CD4-positive, CD25-positive, alpha-beta regulatory T cell (primary cell): ENCODE results near the gene LIPC. TPM values are rescaled to one million over a fixed set of nuclear protein-coding genes. Genes with fewer than 3 reads are reported as not detected.

ENCODE experiments used
- ATAC-seq, 2 donors: fragments of 150-1000 bp; cut with Tn5 transposase; one replicate each; pipeline ENCODE4 v1.10.0; 2021; ENCODE audit warnings: low read depth in 2 of 2, moderate number of reproducible peaks in 2 of 2, moderate library complexity in 1 of 2
- DNase-seq, 3 donors: peaks; one replicate each; pipeline versions ENCODE4 v3.0.0 to v3.0.0-alpha.2; 2012 to 2022; ENCODE audit warnings: mixed read lengths in 1 of 3
- H3K27ac ChIP-seq: one replicate; pipeline ENCODE4 v1.7.0; 2013; ENCODE audit warnings: mild to moderate bottlenecking, low read length; ENCODE audit not compliant: insufficient read depth, poor library complexity, severe bottlenecking
- H3K27me3 ChIP-seq: one replicate; pipeline ENCODE4 v1.7.0; 2013; ENCODE audit warnings: low read length; ENCODE audit not compliant: control insufficient read depth, insufficient read depth
- H3K36me3 ChIP-seq: one replicate; pipeline ENCODE4 v1.7.0; 2013; ENCODE audit warnings: mild to moderate bottlenecking, low read length, moderate library complexity; ENCODE audit not compliant: control insufficient read depth, insufficient read depth
- H3K4me1 ChIP-seq: 2 replicates; pipeline ENCODE4 v1.7.0; 2013; ENCODE audit warnings: mild to moderate bottlenecking, low read length; ENCODE audit not compliant: insufficient read depth, control insufficient read depth, poor library complexity, severe bottlenecking
- H3K4me3 ChIP-seq: one replicate; pipeline ENCODE4 v1.7.0; 2013; ENCODE audit warnings: low read depth, mild to moderate bottlenecking, low read length, moderate library complexity
- H3K9me3 ChIP-seq, 2 experiments: 1 replicate in 1 of 2; 2 replicates in 1 of 2; pipeline ENCODE4 v1.7.0; 2013; ENCODE audit warnings: low read length in 2 of 2, mild to moderate bottlenecking in 1 of 2, moderate library complexity in 1 of 2; ENCODE audit not compliant: control insufficient read depth in 2 of 2
- H3K27ac Mint-ChIP-seq, 3 donors: one replicate each; pipeline ENCODE4 v1.8.0; 2020 to 2022; ENCODE audit warnings: mild to moderate bottlenecking in 3 of 3, mixed read lengths in 3 of 3, moderate library complexity in 2 of 3
- H3K27me3 Mint-ChIP-seq: one replicate; pipeline ENCODE4 v1.8.0; 2022; ENCODE audit warnings: mild to moderate bottlenecking, mixed read lengths
- H3K36me3 Mint-ChIP-seq: one replicate; pipeline ENCODE4 v1.8.0; 2020; ENCODE audit warnings: mixed read lengths
- H3K4me1 Mint-ChIP-seq, 4 donors: one replicate each; pipeline ENCODE4 v1.8.0; 2020 to 2022; ENCODE audit warnings: mixed read lengths in 4 of 4, mild to moderate bottlenecking in 1 of 4
- H3K4me3 Mint-ChIP-seq, 4 donors: one replicate each; pipeline ENCODE4 v1.8.0; 2020 to 2022; ENCODE audit warnings: mild to moderate bottlenecking in 4 of 4, mixed read lengths in 4 of 4, moderate library complexity in 3 of 4
- H3K9me3 Mint-ChIP-seq, 7 donors: one replicate each; pipeline ENCODE4 v1.8.0; 2020 to 2022; ENCODE audit warnings: mixed read lengths in 7 of 7, mild to moderate bottlenecking in 3 of 7, moderate library complexity in 2 of 7
- polyA plus RNA-seq, 4 donors: library from polyadenylated mRNA; unstranded; fragments of 300-500 nt; fragmentation: Illumina TruSeq; gene quantifications; one replicate each; pipeline ENCODE4 v1.2.3, GENCODE V29; 2021
- total RNA-seq: library from RNA; stranded (reverse); gene quantifications from one replicate; pipeline ENCODE4 v1.2.3, GENCODE V29; 2022

LIPC gene
- total and polyA plus RNA-seq, 5 donors from 2014 or later, result 0.54 to 1.7 (median 1.6) TPM

- ATAC-seq, result no peak
- peaks cover 8% of the 10 kb centered on the region for H3K27me3 Mint-ChIP-seq
- peak overlapping the region in 2 of 3 donors; percentile 48 to 60 for H3K27ac Mint-ChIP-seq
Observed at GRCh38 chr15:58436552-58436951, 4.8 kb downstream of the LIPC start.

GRCh38 chr15:58437531-58438105 lies 5.8 kb downstream of the LIPC start:
- peak overlapping the region in 1 of 3 donors; percentile 13 for H3K27ac Mint-ChIP-seq
- H3K9me3 Mint-ChIP-seq, result no peaks in the 10 kb centered on the region
- H3K36me3 Mint-ChIP-seq, result no peaks in the 10 kb centered on the region
- H3K4me1 Mint-ChIP-seq, result peaks cover 0 to 9% (median 7%) of the 10 kb centered on the region in 4 donors
- Histone ChIP-seq H3K4me3 (no peak overlapping the region), H3K4me1 (no peaks in the 10 kb centered on the region), H3K36me3 (no peaks in the 10 kb centered on the region), H3K27me3 (no peaks in the 10 kb centered on the region), H3K9me3 (no peaks in the 10 kb centered on the region), H3K27ac (no peak overlapping the region)
- ATAC-seq (no peak), DNase-seq (no peak)
- H3K27me3 Mint-ChIP-seq, result peaks cover 8% of the 10 kb centered on the region
- no peak overlapping the region for H3K4me3 Mint-ChIP-seq

More at GRCh38 chr15:58436552-58436951, 4.8 kb downstream of the LIPC start:
- DNase-seq, result no peak
- Histone ChIP-seq H3K27ac (no peak overlapping the region), H3K36me3 (no peaks in the 10 kb centered on the region), H3K27me3 (no peaks in the 10 kb centered on the region), H3K4me1 (no peaks in the 10 kb centered on the region), H3K4me3 (no peak overlapping the region), H3K9me3 (no peaks in the 10 kb centered on the region)
- Mint-ChIP-seq H3K4me1 (peaks cover 0 to 9% (median 7%) of the 10 kb centered on the region in 4 donors), H3K4me3 (no peak overlapping the region), H3K9me3 (no peaks in the 10 kb centered on the region), H3K36me3 (no peaks in the 10 kb centered on the region)

- H3K36me3 ChIP-seq, result no peaks in the 10 kb centered on the region
- no peak overlapping the region for H3K27ac ChIP-seq
- no peak overlapping the region for H3K4me3 Mint-ChIP-seq
- H3K4me1 ChIP-seq, result no peaks in the 10 kb centered on the region
- no peaks in the 10 kb centered on the region for H3K9me3 Mint-ChIP-seq
- H3K9me3 ChIP-seq, result no peaks in the 10 kb centered on the region
- H3K27me3 ChIP-seq, result no peaks in the 10 kb centered on the region
- no peak for ATAC-seq
- no peak for DNase-seq
- no peak overlapping the region for H3K4me3 ChIP-seq
- no peak overlapping the region for H3K27ac Mint-ChIP-seq
- H3K36me3 Mint-ChIP-seq, result no peaks in the 10 kb centered on the region
- peaks cover 0 to 9% (median 7%) of the 10 kb centered on the region in 4 donors for H3K4me1 Mint-ChIP-seq
- H3K27me3 Mint-ChIP-seq, result peaks cover 8% of the 10 kb centered on the region
Observed at GRCh38 chr15:58438111-58438510, 6.3 kb downstream of the LIPC start.

GRCh38 chr15:58438956-58439355 lies 7.2 kb downstream of the LIPC start:
- ATAC-seq (peak in 1 of 2 donors; percentile 64), DNase-seq (peak in 2 of 3 donors; percentile 25 to 86)
- H3K4me3 ChIP-seq, result no peak overlapping the region
- H3K36me3 ChIP-seq, result no peaks in the 10 kb centered on the region
- H3K4me1 Mint-ChIP-seq, result peaks cover 0 to 9% (median 7%) of the 10 kb centered on the region in 4 donors
- H3K4me1 ChIP-seq, result no peaks in the 10 kb centered on the region
- peak overlapping the region in 2 of 3 donors; percentile 40 to 48 for H3K27ac Mint-ChIP-seq
- H3K9me3 Mint-ChIP-seq, result no peaks in the 10 kb centered on the region
- H3K27me3 ChIP-seq, result no peaks in the 10 kb centered on the region
- no peaks in the 10 kb centered on the region for H3K9me3 ChIP-seq
- no peak overlapping the region for H3K4me3 Mint-ChIP-seq
- H3K36me3 Mint-ChIP-seq, result no peaks in the 10 kb centered on the region
- no peak overlapping the region for H3K27ac ChIP-seq
- H3K27me3 Mint-ChIP-seq, result peaks cover 8% of the 10 kb centered on the region

GRCh38 chr15:58440158-58440910 lies 8.5 kb downstream of the LIPC start:
- no peaks in the 10 kb centered on the region for H3K9me3 Mint-ChIP-seq
- Histone ChIP-seq H3K4me1 (no peaks in the 10 kb centered on the region), H3K36me3 (no peaks in the 10 kb centered on the region), H3K9me3 (no peaks in the 10 kb centered on the region), H3K4me3 (no peak overlapping the region), H3K27me3 (no peaks in the 10 kb centered on the region), H3K27ac (no peak overlapping the region)
- ATAC-seq, result no peak
- H3K36me3 Mint-ChIP-seq, result no peaks in the 10 kb centered on the region
- peaks cover 8% of the 10 kb centered on the region for H3K27me3 Mint-ChIP-seq
- H3K27ac Mint-ChIP-seq, result peak overlapping the region in 1 of 3 donors; percentile 46
- DNase-seq, result no peak
- no peak overlapping the region for H3K4me3 Mint-ChIP-seq
- H3K4me1 Mint-ChIP-seq, result peaks cover 0 to 13% (median 7%) of the 10 kb centered on the region in 4 donors

GRCh38 chr15:58440922-58441321 lies 9.1 kb downstream of the LIPC start:
- Mint-ChIP-seq H3K4me3 (no peak overlapping the region), H3K4me1 (peaks cover 0 to 13% (median 7%) of the 10 kb centered on the region in 4 donors), H3K9me3 (no peaks in the 10 kb centered on the region), H3K27me3 (peaks cover 8% of the 10 kb centered on the region), H3K27ac (peak overlapping the region in 1 of 3 donors; percentile 46), H3K36me3 (no peaks in the 10 kb centered on the region)
- no peaks in the 10 kb centered on the region for H3K27me3 ChIP-seq
- no peak overlapping the region for H3K4me3 ChIP-seq
- H3K9me3 ChIP-seq, result no peaks in the 10 kb centered on the region
- H3K27ac ChIP-seq, result no peak overlapping the region
- H3K4me1 ChIP-seq, result no peaks in the 10 kb centered on the region
- DNase-seq, result no peak
- ATAC-seq, result no peak
- no peaks in the 10 kb centered on the region for H3K36me3 ChIP-seq

- no peak for ATAC-seq
- Mint-ChIP-seq H3K9me3 (no peaks in the 10 kb centered on the region), H3K4me3 (no peak overlapping the region), H3K36me3 (no peaks in the 10 kb centered on the region), H3K4me1 (peaks cover 0 to 13% (median 7%) of the 10 kb centered on the region in 4 donors), H3K27ac (peak overlapping the region in 2 of 3 donors; percentile 13 to 17), H3K27me3 (peaks cover 8% of the 10 kb centered on the region)
- no peak for DNase-seq
- no peaks in the 10 kb centered on the region for H3K27me3 ChIP-seq
- no peaks in the 10 kb centered on the region for H3K9me3 ChIP-seq
- no peak overlapping the region for H3K27ac ChIP-seq
- H3K4me1 ChIP-seq, result no peaks in the 10 kb centered on the region
- H3K36me3 ChIP-seq, result no peaks in the 10 kb centered on the region
- no peak overlapping the region for H3K4me3 ChIP-seq
Observed at GRCh38 chr15:58441376-58442070, 9.7 kb downstream of the LIPC start.
